H1 (cell line): ENCODE measurements around the gene MTNR1A. TPM values are rescaled to one million over a fixed set of nuclear protein-coding genes. Genes with fewer than 3 reads are reported as not detected.

Experiments used
- CHD7 ChIP-seq: fragments of 300-600 bp; sonication (generic); IDR thresholded peaks from 2 replicates; pipeline ENCODE4 v1.7.1; 2012; ENCODE audit warnings: low read length, moderate library complexity, mild to moderate bottlenecking, inconsistent platforms; ENCODE audit not compliant: insufficient replicate concordance
- EGR1 ChIP-seq: IDR thresholded peaks from 2 replicates; pipeline ENCODE4 v1.6.1; 2011; ENCODE audit warnings: low read depth, low read length, borderline replicate concordance
- EZH2 ChIP-seq: fragments of 200-600 bp; sonication (generic); IDR thresholded peaks from 2 replicates; pipeline ENCODE4 v1.7.1; 2012; ENCODE audit warnings: low read depth, mild to moderate bottlenecking, moderate library complexity, low read length, inconsistent platforms; ENCODE audit not compliant: severe bottlenecking
- NANOG ChIP-seq: IDR thresholded peaks from 2 replicates; pipeline ENCODE4 v1.6.1; 2011; ENCODE audit warnings: low read length, low read depth, mild to moderate bottlenecking, inconsistent platforms; ENCODE audit not compliant: insufficient read depth, poor library complexity, severe bottlenecking
- PHF8 ChIP-seq: fragments of 200-600 bp; sonication (generic); conservative IDR thresholded peaks from 2 replicates; pipeline ENCODE4 v1.7.1; 2012; ENCODE audit warnings: low read depth, mild to moderate bottlenecking, inconsistent platforms, low read length, moderate library complexity
- RXRA ChIP-seq: IDR thresholded peaks from 2 replicates; pipeline ENCODE4 v1.6.1; 2011; ENCODE audit warnings: low read depth, mild to moderate bottlenecking, low read length, moderate library complexity; ENCODE audit not compliant: insufficient read depth
- SP4 ChIP-seq: IDR thresholded peaks from 2 replicates; pipeline ENCODE4 v1.6.1; 2012; ENCODE audit warnings: low read length, inconsistent platforms
- TBP ChIP-seq: IDR thresholded peaks from 2 replicates; pipeline ENCODE4 v1.6.1; 2011; ENCODE audit warnings: low read depth, low read length, improper control_type of control experiment
- TCF12 ChIP-seq: IDR thresholded peaks from 2 replicates; pipeline ENCODE4 v1.6.1; 2011; ENCODE audit warnings: low read depth, mild to moderate bottlenecking, low read length
- polyA plus RNA-seq, 7 experiments: library from polyadenylated mRNA; depleted of rRNA in 3 of 7; stranded (reverse) in 5 of 7; unstranded in 2 of 7; fragments of >200 nt in 5 of 7; fragments of 200-250 nt in 2 of 7; gene quantifications; 1 replicate in 5 of 7; 2 replicates in 1 of 7; 4 replicates in 1 of 7; pipeline versions ENCODE4 v1.2.1 to v1.2.3, GENCODE V29; 2011 to 2013; ENCODE audit warnings: missing spikeins in 2 of 7, mixed read lengths in 2 of 7
- total RNA-seq: library from RNA; stranded (reverse); fragmentation: NEBNext Ultra II Directional; extraction: Animal tissue kit (Norgen Biotek cat#: 25700); gene quantifications from 2 replicates; pipeline ENCODE4 v1.2.1, GENCODE V29; 2021

MTNR1A gene
- total and polyA plus RNA-seq, 2 of the 8 experiments (the other 6 are each of a cell fraction or from before 2014, with no cell fraction given): 0.45 to 1.0 TPM

- TF ChIP-seq CHD7 (no peak), EGR1 (no peak), TBP (no peak), EZH2 (no peak), PHF8 (no peak), SP4 (no peak), RXRA (no peak), TCF12 (no peak), NANOG (no peak)
Measured at GRCh38 chr4:186502231-186502630, 53.1 kb downstream of the MTNR1A start (continued).
